Left colon (tissue), 2 donors: ENCODE data around the gene PTDSS2. TPM values are rescaled to one million over a fixed set of nuclear protein-coding genes. Genes with fewer than 3 reads are reported as not detected.

ENCODE experiments used
- ATAC-seq: fragments of 200-7000 bp; cut with Tn5 transposase; one replicate; pipeline ENCODE4 v1.9.1; 2020; ENCODE audit warnings: mild to moderate bottlenecking, moderate library complexity
- DNase-seq, 2 donors: peaks; one replicate each; pipeline ENCODE4 v3.0.0-alpha.2; 2020
- intact Hi-C, 2 donors: fragments of 100-400 bp; cut with DNase I in 1 of 2; cut with micrococcal nuclease in 1 of 2; formaldehyde crosslinking; loops; one replicate each; pipeline versions ENCODE4 v1.11.2 to v1.14.0; 2022; cut with DNase I, micrococcal nuclease
- total RNA-seq, 2 donors: library from RNA; stranded (reverse); fragmentation: NEBNext Ultra II Directional; extraction: Animal tissue kit (Norgen Biotek cat#: 25700); gene quantifications; one replicate each; pipeline ENCODE4 v1.2.1, GENCODE V29; 2021
- donor health status: DM: no; HTN: no; CAD: no.
- donor health status: DM: yes; HTN: yes; CAD: no.

Gene PTDSS2
- total RNA-seq, 2 donors from 2014 or later = 23.3 to 27.4 TPM

GRCh38 chr11:532986-533585 is 83.0 kb downstream of the PTDSS2 start:
- DNase-seq = peak in 1 of 2 donors; percentile 24
- intact Hi-C loops = no loop called here

GRCh38 chr11:533586-534395 is 83.7 kb downstream of the PTDSS2 start:
- no peak for ATAC-seq
- intact Hi-C loops = no loop called here

More at GRCh38 chr11:532986-533585, 83.0 kb downstream of the PTDSS2 start:
- no peak for ATAC-seq

GRCh38 chr11:534396-535209 is 84.5 kb downstream of the PTDSS2 start:
- ATAC-seq (peak; percentile 10), DNase-seq (peak in 1 of 2 donors; percentile 64)
- intact Hi-C loops = no loop called here

More at GRCh38 chr11:533586-534395, 83.7 kb downstream of the PTDSS2 start:
- DNase-seq = peak in 1 of 2 donors; percentile 28

GRCh38 chr11:535210-535518 is 85.1 kb downstream of the PTDSS2 start:
- DNase-seq = no peak
- no peak for ATAC-seq
- intact Hi-C loops = no loop called here

- intact Hi-C loops = no loop called here
- ATAC-seq (peak; percentile 79), DNase-seq (peak; percentile 93 to 96)
Measured at GRCh38 chr11:535519-536454, 85.7 kb downstream of the PTDSS2 start, which contains the start of gene HRAS. Gene HRAS, minus strand, starts transcription at chr11:535576.

GRCh38 chr11:536841-537621 is 87.0 kb downstream of the PTDSS2 start, which contains the start of gene LRRC56:
Gene LRRC56, plus strand, starts transcription at chr11:537527. Its CDS starts 3,158 bp downstream, at chr11:540685.
- intact Hi-C loops = no loop called here
- peak; percentile 69 for ATAC-seq
- DNase-seq = peak; percentile 92 to 94

GRCh38 chr11:537622-538430 is 87.7 kb downstream of the PTDSS2 start:
- ATAC-seq (no peak), DNase-seq (peak in 1 of 2 donors; percentile 15)
- intact Hi-C loops = no loop called here

GRCh38 chr11:538431-539051 is 88.5 kb downstream of the PTDSS2 start:
- DNase-seq = peak in 1 of 2 donors; percentile 12
- intact Hi-C loops = no loop called here
- no peak for ATAC-seq

- DNase-seq = peak; percentile 7 to 26
- no peak for ATAC-seq
- intact Hi-C loops = no loop called here
Measured at GRCh38 chr11:539971-540481, 89.9 kb downstream of the PTDSS2 start.

Other genes with a start within 250 kb of the PTDSS2 start
- 10 to 100 TPM; 55.8 to 69.0 TPM for gene BET1L, start 242.9 kb upstream of the PTDSS2 start, total RNA-seq
- 10 to 100 TPM; 77.8 to 86.9 TPM for gene RIC8A, start 242.6 kb upstream of the PTDSS2 start, total RNA-seq
- 10 to 100 TPM; 18.8 to 22.3 TPM for gene SIRT3, start 213.9 kb upstream of the PTDSS2 start, total RNA-seq
- gene PSMD13, start 213.3 kb upstream of the PTDSS2 start, total RNA-seq = 100 to 1,000 TPM in 1 of 2 donors, 10 to 100 TPM in 1; 99.5 to 111 TPM
- gene NLRP6, start 171.9 kb upstream of the PTDSS2 start, total RNA-seq = under 1 TPM; 0.92 TPM
- gene PGGHG, start 161.2 kb upstream of the PTDSS2 start, total RNA-seq = 10 to 100 TPM; 18.8 to 20.6 TPM
- gene IFITM5, start 150.8 kb upstream of the PTDSS2 start, total RNA-seq = not detected
- 100 to 1,000 TPM in 1 of 2 donors, 10 to 100 TPM in 1; 87.7 to 133 TPM for gene IFITM2, start 142.5 kb upstream of the PTDSS2 start, total RNA-seq
- 100 to 1,000 TPM in 1 of 2 donors, 10 to 100 TPM in 1; 85.6 to 127 TPM for gene IFITM1, start 136.2 kb upstream of the PTDSS2 start, total RNA-seq
- gene IFITM3, start 129.4 kb upstream of the PTDSS2 start, total RNA-seq = 100 to 1,000 TPM; 118 to 136 TPM
- 1 to 10 TPM; 2.4 to 3.3 TPM for gene B4GALNT4, start 80.8 kb upstream of the PTDSS2 start, total RNA-seq
- 100 to 1,000 TPM; 168 to 194 TPM for gene PKP3, start 56.1 kb upstream of the PTDSS2 start, total RNA-seq
- gene SIGIRR, start 35.3 kb upstream of the PTDSS2 start, total RNA-seq = 100 to 1,000 TPM; 123 to 152 TPM
- gene ANO9, start 8.3 kb upstream of the PTDSS2 start, total RNA-seq = 100 to 1,000 TPM; 141 to 180 TPM
- gene RNH1, start 57.0 kb downstream of the PTDSS2 start, total RNA-seq = 100 to 1,000 TPM; 104 to 124 TPM
- 10 to 100 TPM; 42.3 to 58.1 TPM for gene HRAS, start 85.3 kb downstream of the PTDSS2 start, total RNA-seq
- 1 to 10 TPM; 3.7 to 4.7 TPM for gene LRRC56, start 87.2 kb downstream of the PTDSS2 start, total RNA-seq
- 10 to 100 TPM; 13.6 to 15.3 TPM for gene LMNTD2, start 110.5 kb downstream of the PTDSS2 start, total RNA-seq
- 100 to 1,000 TPM in 1 of 2 donors, 10 to 100 TPM in 1; 90.9 to 117 TPM for gene RASSF7, start 110.7 kb downstream of the PTDSS2 start, total RNA-seq
- gene PHRF1, start 126.2 kb downstream of the PTDSS2 start, total RNA-seq = 10 to 100 TPM; 31.0 to 33.0 TPM
- gene IRF7, start 165.7 kb downstream of the PTDSS2 start, total RNA-seq = 10 to 100 TPM; 29.9 to 36.4 TPM
- 100 to 1,000 TPM; 359 to 611 TPM for gene CDHR5, start 174.7 kb downstream of the PTDSS2 start, total RNA-seq
- gene SCT, start 176.9 kb downstream of the PTDSS2 start, total RNA-seq = 1 to 10 TPM in 1 of 2 donors, not detected in 1; 2.7 TPM
- gene DRD4, start 187.0 kb downstream of the PTDSS2 start, total RNA-seq = 1 to 10 TPM; 1.3 to 1.9 TPM
- gene DEAF1, start 244.9 kb downstream of the PTDSS2 start, total RNA-seq = 10 to 100 TPM; 24.1 to 27.1 TPM
- 10 to 100 TPM; 26.9 to 31.3 TPM for gene TMEM80, start 245.5 kb downstream of the PTDSS2 start, total RNA-seq